Measurements from ENCODE around the gene VSTM2L. TPM values are rescaled to one million over a fixed set of nuclear protein-coding genes. Genes with fewer than 3 reads are reported as not detected.

VSTM2L gene
- total and polyA plus RNA-seq, 9 of the 15 experiments (the other 6 are each of a cell fraction or from before 2014, with no cell fraction given), result not detected

DNA sequence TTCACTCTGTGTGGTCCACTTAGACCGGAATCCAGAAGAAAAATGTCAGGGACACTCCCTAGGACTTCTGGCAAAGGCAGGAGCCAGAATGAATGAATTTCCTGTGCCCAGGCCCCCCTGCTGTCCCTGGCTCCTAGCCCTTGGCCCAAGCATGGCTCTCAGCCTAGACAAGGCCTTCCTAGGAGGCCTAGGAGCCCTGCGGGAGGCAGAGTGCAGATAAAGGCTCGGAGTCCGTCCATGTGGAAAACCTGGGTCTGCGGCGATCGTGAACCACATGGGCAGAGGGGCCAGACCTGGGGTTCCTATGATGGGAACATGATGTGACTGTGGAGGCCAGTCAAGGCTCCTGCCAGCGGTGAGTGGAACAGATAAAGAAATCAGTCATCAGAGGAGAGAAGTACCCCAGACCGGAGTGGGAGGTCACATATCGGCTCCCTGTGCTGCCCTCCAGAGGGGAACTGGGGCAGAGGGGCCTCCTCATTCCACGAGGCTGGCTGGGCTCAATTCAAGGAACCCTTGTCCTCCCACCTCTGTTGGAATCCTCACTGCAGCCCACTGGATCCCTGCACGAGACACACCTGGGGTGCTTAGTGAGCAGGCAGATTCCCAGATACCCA, 5.9 kb upstream of the VSTM2L start:
- Histone ChIP-seq H3K9me1 (ENCODE audit: control insufficient read depth, insufficient read depth, low read length) (peaks cover 3% of the 10 kb centered on the region), H3K36me3 (ENCODE audit: control insufficient read depth, insufficient read depth, low read length) (no peaks in the 10 kb centered on the region), H3K4me2 (ENCODE audit: insufficient read depth, low read length) (no peak overlapping the region), H3K4me1 (replicated peaks in 1 of 2; ENCODE audit: control insufficient read depth in 2 of 2, insufficient read depth in 2 of 2, low read length in 2 of 2) (peaks cover 0 to 4% of the 10 kb centered on the region in 2 experiments; a peak in 1 of 5 replicates), H4K20me1 (replicated peaks; ENCODE audit: control insufficient read depth, insufficient read depth, low read length) (peaks cover 14% of the 10 kb centered on the region; the same call in 1 of the 2 replicates), H2AFZ (ENCODE audit: low read depth, low read length) (no peak overlapping the region), H3K79me2 (ENCODE audit: control insufficient read depth, insufficient read depth, low read length) (no peaks in the 10 kb centered on the region), H3K27ac (ENCODE audit: extremely low read depth, low read depth, low read length) (no peak overlapping the region), H3K9me3 (replicated peaks; ENCODE audit: control insufficient read depth, insufficient read depth, low read depth, low read length) (no peaks in the 10 kb centered on the region), H3K9ac (ENCODE audit: insufficient read depth in 1 of 2, low read depth in 2 of 2, low read length in 2 of 2) (0 out of 4 replicates have a peak overlapping the region, but pooled peaks of 1 of the 2 experiments have one; percentile 16), H3K4me3 (no peak overlapping the region), H3K27me3 (ENCODE audit: control insufficient read depth in 2 of 2, insufficient read depth in 2 of 2, low read length in 2 of 2) (peaks cover 5 to 41% of the 10 kb centered on the region in 2 experiments; a peak in 4 of 5 replicates)
- BruUV-seq (replicated peaks), result no TSS peak
- CTCF ChIA-PET (ENCODE audit: low intra/inter-chr PET ratio), result no interaction called here
- WGBS (ENCODE audit: insufficient coverage, low coverage, missing lambda C conversion rate), result 27% methylated on average over 12 of the region's 12 CpGs
- ATAC-seq (peak; percentile 78), FAIRE-seq (peak; percentile 79), DNase-seq (ENCODE audit: extremely low read depth in 1 of 4, low spot score in 3 of 4) (peak in 3 of 4 experiments; percentile 37 to 69 (median 61))
- intact Hi-C loops (cut with micrococcal nuclease) (loop anchor here (1.0 to 10.0 kb wide), 3 partner anchors 142 to 330 kb away; no protein-coding TSS in a partner anchor), in situ Hi-C loops (cut with MboI) (loop anchor here (10.0 kb wide), 2 partner anchors 318 to 332 kb away; no protein-coding TSS in a partner anchor)
- POLR2A ChIA-PET, result no interaction called here
- peak; percentile 62 to 73 (median 64) for TF ChIP-seq CTCF (IDR thresholded peaks at IDR 0.05 in 2 of 3, conservative IDR thresholded peaks at IDR 0.05 in 1 of 3; ENCODE audit: insufficient read depth in 2 of 3, low read depth in 1 of 3, low read length in 3 of 3)
- TF ChIP-seq ZNF175 (CRISPR knock-in tag; IDR thresholded peaks at IDR 0.05; ENCODE audit: low read depth), result no peak
- TF ChIP-seq TEAD1 (CRISPR knock-in tag; IDR thresholded peaks at IDR 0.05), result no peak
- TF ChIP-seq E2F6 (IDR thresholded peaks at IDR 0.05; ENCODE audit: borderline replicate concordance in 1 of 2, extremely low read depth in 1 of 2, insufficient read depth in 1 of 2, insufficient read length in 1 of 2, low read depth in 1 of 2, low read length in 1 of 2, poor library complexity in 1 of 2, severe bottlenecking in 1 of 2), result no peak
- TF ChIP-seq DIDO1 (tag; IDR thresholded peaks at IDR 0.05; ENCODE audit: low read depth), result no peak
- no peak for TF ChIP-seq KLF16 (IDR thresholded peaks at IDR 0.05)
- TF ChIP-seq RAD21 (CRISPR knock-in tag; conservative IDR thresholded peaks at IDR 0.05 in 1 of 2, IDR thresholded peaks at IDR 0.05 in 1 of 2), result peak; percentile 46 to 78
- no peak for TF ChIP-seq ZNF395 (CRISPR knock-in tag; IDR thresholded peaks at IDR 0.05)
- TF ChIP-seq ZNF551 (CRISPR knock-in tag; IDR thresholded peaks at IDR 0.05), result no peak
- TF ChIP-seq SMC3 (conservative IDR thresholded peaks at IDR 0.05; ENCODE audit: insufficient read depth, low read depth, low read length), result 0 out of 2 replicates have a peak, but pooled peaks have one; percentile 22
- no peak for TF ChIP-seq KAT2B (IDR thresholded peaks at IDR 0.05; ENCODE audit: low read depth, low read length)
- TF ChIP-seq, protein P1, sequence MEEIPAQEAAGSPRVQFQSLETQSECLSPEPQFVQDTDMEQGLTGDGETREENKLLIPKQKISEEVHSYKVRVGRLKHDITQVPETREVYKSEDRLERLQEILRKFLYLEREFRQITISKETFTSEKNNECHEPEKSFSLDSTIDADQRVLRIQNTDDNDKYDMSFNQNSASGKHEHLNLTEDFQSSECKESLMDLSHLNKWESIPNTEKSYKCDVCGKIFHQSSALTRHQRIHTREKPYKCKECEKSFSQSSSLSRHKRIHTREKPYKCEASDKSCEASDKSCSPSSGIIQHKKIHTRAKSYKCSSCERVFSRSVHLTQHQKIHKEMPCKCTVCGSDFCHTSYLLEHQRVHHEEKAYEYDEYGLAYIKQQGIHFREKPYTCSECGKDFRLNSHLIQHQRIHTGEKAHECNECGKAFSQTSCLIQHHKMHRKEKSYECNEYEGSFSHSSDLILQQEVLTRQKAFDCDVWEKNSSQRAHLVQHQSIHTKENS (CRISPR knock-in tag; IDR thresholded peaks at IDR 0.05), result no peak
- TF ChIP-seq ZNF165 (CRISPR knock-in tag; IDR thresholded peaks at IDR 0.05; ENCODE audit: borderline replicate concordance), result no peak
- no peak for TF ChIP-seq ZNF764 (CRISPR knock-in tag; IDR thresholded peaks at IDR 0.05; ENCODE audit: low read depth)

Measured in K562 (cell line).